Mononuclear cell (primary cell): ENCODE data around the gene ZNF735. TPM values are rescaled to one million over a fixed set of nuclear protein-coding genes. Genes with fewer than 3 reads are reported as not detected.
"Not testable (repeated sequence)": the region's sequence is repeated elsewhere in the genome, so short reads cannot be mapped to it uniquely, and the experiment has no call there.

ENCODE experiments used
- H3K27me3 ChIP-seq: 2 replicates; pipeline ENCODE4 v1.6.0; 2011; ENCODE audit warnings: low read length, control low read depth; ENCODE audit not compliant: insufficient read depth
- H3K4me1 ChIP-seq: 2 replicates; pipeline ENCODE4 v1.5.1; 2011; ENCODE audit warnings: mild to moderate bottlenecking, low read length, control low read depth; ENCODE audit not compliant: insufficient read depth
- H3K4me3 ChIP-seq: 2 replicates; pipeline ENCODE4 v1.5.1; 2011; ENCODE audit warnings: mild to moderate bottlenecking, low read length, moderate library complexity
- H3K9me3 ChIP-seq: 2 replicates; pipeline ENCODE4 v1.5.1; 2011; ENCODE audit warnings: low read depth, mild to moderate bottlenecking, control low read depth, low read length
- total RNA-seq: library from RNA; depleted of rRNA; stranded (reverse); fragments of >200 nt; gene quantifications from one replicate; pipeline ENCODE4 v1.2.3, GENCODE V29; 2012

Gene ZNF735
- total RNA-seq = not detected

DNA sequence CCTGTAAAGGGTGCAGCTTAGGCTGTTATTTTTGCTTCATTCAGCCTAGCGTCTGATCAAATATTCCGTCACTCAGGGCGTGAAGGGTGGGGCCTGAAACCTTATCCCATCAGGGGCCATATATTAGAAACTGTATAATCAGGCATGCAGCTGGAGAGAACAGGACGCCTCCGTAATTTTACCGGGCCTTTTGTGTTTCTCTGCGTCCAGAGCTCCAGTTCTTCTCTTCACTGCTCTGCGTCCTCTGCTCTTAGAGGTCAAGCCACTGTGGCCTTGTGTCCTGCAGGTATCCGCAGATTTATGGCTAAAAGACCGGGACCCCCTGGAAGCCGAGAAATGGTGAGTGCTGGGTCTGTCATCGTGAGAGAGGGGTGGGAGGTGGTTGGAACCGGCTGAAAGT is at the start of gene ZNF735:
Gene ZNF735, plus strand, starts transcription at position 301 of the 400 bp plus-strand sequence. Its CDS starts 0 bp downstream, at position 301.
- H3K4me1 ChIP-seq = no peaks in the 10 kb centered on the region
- H3K27me3 ChIP-seq = no peaks in the 10 kb centered on the region
- no peak within 1 kb of the TSS for H3K4me3 ChIP-seq
- no peaks in the 10 kb centered on the region for H3K9me3 ChIP-seq

DNA sequence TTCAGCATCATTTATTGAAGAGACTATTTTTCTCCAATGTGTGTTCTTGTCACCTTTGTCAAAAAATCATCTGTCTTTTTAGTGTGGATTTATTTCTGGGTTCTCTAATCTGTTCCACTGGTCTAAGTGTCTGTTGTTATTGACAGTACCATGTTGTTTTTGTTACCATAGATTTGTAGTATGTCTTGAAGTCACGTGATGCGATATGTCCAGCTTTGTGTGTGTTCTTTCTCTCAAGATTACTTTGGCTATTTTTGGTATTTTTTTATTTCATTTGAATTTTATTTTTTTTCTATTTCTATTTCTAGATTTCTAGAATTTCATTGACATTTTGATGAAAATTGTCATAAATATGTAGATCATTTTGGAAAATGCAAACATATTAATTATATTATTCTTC is 36.0 kb upstream of the ZNF735 start:
- H3K27me3 ChIP-seq, H3K4me1 ChIP-seq, H3K9me3 ChIP-seq, H3K4me3 ChIP-seq: not testable (repeated sequence)

DNA sequence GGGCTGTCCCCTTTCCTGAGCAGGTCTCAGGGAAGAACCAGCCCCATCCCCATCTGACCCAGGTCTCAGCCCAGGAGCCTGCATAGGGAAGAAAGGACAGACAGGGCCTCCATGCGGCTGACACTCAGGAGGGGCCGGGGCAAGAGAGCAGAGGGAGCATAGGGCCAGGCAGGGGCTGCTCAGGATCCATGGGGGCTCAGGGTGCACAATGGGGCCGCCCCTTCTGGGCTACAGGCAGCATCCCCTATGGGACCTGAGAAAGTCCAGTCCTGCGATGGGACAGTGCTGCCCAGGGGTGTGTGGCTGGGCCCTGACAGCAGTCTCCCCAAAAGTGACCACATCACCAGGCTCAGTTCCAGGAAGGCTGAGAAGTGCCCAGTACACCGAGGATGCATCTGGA is 32.7 kb upstream of the ZNF735 start:
- no peaks in the 10 kb centered on the region for H3K4me1 ChIP-seq

DNA sequence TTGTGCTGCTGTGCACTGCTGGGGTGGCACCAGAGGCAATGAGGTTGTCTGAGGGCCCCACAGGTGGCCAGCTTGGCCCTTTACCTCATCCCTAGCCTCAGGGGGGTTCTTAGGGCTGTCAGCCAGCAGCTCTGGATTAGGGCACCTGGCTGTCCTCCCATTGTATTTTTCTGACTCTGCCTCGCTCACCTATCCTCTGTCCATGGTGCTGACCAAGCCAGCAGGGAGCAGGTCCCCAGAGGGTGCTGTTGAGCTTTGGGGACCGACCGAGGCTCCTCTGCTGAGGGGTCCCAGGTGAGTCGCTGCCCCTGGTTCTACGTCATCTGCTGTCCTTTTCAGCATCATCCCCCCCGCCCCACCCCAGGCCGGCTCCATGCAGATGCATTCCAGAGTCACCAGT is 32.1 kb upstream of the ZNF735 start:
- Histone ChIP-seq H3K4me3 (no peak overlapping the region), H3K9me3 (no peaks in the 10 kb centered on the region), H3K4me1 (no peaks in the 10 kb centered on the region), H3K27me3 (no peaks in the 10 kb centered on the region)

More for the DNA sequence above, 32.7 kb upstream of the ZNF735 start:
- Histone ChIP-seq H3K4me3 (no peak overlapping the region), H3K9me3 (no peaks in the 10 kb centered on the region), H3K27me3 (no peaks in the 10 kb centered on the region)

DNA sequence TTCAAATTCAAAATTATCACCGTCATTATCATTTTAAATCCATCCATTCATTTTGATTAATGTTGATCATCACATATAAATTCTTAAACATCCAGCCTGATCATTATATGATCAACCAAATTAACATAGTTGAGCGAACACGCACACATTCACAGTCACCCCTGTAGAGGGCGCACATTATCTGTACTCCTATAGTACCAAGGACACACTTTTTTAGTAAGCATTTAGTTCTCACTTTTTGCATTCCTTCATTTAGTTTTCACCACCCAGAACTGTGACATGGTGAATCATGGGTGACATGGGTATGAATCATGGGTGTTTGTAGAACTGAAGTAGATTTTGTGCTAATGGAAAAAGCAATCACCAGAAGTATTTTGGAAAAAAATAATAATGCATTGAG is 26.0 kb upstream of the ZNF735 start:
- H3K27me3 ChIP-seq = no peaks in the 10 kb centered on the region

DNA sequence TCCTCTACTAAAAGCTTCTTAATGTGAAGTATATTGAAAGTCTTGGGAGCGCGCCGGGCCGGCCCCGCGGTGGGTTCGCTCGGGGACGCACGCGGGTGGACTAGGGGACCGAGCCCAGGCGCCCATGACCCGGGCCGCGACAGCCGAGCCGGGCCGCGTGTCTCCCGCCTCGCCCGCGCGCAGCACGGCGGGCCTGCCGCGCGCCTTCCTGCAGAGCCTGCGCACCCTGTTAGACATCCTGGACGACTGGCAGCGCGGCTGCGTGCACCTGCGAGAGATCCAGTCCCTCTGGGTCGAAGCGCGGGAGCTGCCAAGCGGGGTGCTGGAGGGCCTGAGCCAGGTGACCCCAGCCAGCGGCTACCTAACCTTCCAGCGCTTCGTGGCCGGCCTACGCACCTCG is 25.4 kb upstream of the ZNF735 start:
- H3K4me1 ChIP-seq = no peaks in the 10 kb centered on the region
- no peaks in the 10 kb centered on the region for H3K9me3 ChIP-seq
- H3K27me3 ChIP-seq = no peaks in the 10 kb centered on the region
- H3K4me3 ChIP-seq = no peak overlapping the region

More for the DNA sequence above, 26.0 kb upstream of the ZNF735 start:
- Histone ChIP-seq H3K9me3 (no peaks in the 10 kb centered on the region), H3K4me3 (no peak overlapping the region), H3K4me1 (no peaks in the 10 kb centered on the region)

DNA sequence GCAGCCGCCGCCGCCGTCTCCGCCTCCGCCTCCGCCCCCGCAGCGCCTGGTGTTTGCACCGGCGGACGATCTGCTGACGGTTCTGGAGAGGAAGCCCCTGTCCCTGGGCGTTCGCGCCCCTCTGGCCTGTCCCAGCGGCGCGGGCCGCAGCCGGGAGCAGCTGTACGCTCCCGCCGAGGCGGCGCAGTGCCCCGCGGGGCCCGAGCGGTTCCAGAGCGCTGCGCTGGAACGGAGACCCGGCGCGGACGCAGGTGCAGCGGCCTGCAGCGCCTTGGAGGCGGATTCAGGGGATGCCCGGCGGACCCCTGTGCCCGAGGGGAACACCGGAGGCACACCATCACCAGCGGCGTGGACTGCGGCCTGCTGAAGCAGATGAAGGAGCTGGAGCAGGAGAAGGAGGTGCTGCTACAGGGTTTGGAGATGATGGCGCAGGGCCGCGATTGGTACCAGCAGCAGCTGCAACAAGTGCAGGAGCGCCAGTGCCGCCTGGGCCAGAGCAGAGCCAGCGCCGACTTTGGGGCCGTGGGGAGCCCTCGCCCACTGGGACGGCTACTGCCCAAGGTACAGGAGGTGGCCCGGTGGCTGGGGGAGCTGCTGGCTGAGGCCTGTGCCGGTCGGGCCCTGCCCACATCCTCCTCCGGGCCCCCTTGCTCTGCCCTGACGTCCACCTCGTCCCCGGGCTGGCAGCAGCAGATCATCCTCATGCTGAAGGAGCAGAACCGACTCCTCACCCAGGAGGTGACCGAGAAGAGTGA is 24.8 kb upstream of the ZNF735 start:
- Histone ChIP-seq H3K4me1 (no peaks in the 10 kb centered on the region), H3K9me3 (no peaks in the 10 kb centered on the region), H3K27me3 (no peaks in the 10 kb centered on the region), H3K4me3 (no peak overlapping the region)

DNA sequence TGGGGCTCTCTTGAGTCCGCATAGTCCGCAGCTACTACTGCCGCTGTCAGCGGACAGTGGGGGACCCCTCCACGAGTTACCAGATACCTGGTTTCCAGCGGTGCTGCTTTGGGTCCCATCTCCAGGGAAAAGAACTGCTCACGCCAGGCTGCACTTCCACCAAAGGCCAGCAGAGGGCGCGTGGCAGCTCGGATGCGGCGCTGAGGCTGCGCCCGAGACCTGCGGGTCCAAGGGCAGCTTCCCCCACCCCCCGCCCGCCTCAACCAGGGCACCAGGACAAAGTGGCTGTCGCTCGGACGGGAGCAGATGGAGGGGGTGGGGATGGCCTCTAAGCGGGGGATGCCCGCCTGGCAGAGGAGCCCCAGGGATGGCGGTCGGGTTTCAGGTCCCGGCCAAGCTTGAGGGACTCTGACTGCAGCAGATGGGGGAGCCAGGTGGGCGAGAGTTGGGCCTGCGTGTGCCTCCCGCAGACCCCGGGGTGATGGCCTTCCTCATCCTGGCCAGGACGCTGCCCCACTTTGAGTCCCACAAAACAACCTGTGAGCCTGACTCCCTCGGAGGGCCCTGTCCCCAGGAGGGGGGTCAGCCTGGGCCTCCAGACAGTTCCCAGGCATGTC is 23.8 kb upstream of the ZNF735 start:
- H3K27me3 ChIP-seq = no peaks in the 10 kb centered on the region
- H3K4me1 ChIP-seq = no peaks in the 10 kb centered on the region
- no peaks in the 10 kb centered on the region for H3K9me3 ChIP-seq
- no peak overlapping the region for H3K4me3 ChIP-seq

DNA sequence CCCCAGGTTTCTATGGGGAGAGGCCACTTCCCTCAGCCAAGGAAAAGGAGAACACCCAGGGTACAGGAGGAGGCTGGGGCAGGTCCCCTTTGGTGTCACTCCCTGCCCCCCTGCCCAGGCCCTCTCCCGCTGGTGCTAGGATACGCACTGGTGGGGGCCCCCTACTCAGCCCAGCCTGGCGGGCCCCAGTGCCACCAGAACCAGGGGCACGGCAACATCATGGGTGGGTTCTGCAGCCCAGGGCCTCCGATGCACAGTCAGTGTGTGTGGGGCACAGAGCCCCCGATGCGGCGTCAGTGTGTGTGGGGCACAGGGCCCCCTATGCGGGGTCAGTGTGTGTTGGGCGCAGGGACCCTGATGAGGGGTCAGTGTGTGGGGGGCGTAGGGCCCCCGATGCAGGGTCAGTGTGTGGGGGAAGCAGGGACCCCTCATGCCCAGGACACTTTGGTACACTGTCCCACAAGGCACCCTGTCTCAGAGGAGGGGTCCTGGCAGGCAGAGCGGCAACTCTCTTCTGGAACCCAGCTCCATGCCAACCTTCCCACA is 23.1 kb upstream of the ZNF735 start:
- H3K4me3 ChIP-seq = no peak overlapping the region
- H3K4me1 ChIP-seq = no peaks in the 10 kb centered on the region
- no peaks in the 10 kb centered on the region for H3K9me3 ChIP-seq
- H3K27me3 ChIP-seq = no peaks in the 10 kb centered on the region

DNA sequence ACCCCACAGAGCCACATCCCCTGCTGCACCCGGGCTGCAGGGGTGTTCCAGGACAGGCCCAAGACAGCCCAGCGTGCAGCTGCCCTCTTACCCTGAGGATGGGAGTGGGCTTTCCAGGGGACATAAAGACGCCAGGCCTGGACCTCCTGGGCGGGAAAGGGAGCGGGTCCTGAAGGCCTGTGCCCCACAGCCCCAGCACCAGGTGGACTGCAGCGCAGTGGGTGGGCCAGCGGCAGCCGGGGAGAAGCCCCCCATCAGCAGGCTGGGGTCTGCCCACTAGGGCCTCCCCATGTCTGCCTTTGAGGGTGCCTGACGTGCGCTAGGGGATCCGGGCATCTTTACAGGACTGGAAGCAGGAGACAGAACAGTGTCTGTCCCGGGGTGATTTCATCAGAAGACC is 22.6 kb upstream of the ZNF735 start:
- Histone ChIP-seq H3K9me3 (no peaks in the 10 kb centered on the region), H3K27me3 (no peaks in the 10 kb centered on the region), H3K4me1 (no peaks in the 10 kb centered on the region), H3K4me3 (no peak overlapping the region)

DNA sequence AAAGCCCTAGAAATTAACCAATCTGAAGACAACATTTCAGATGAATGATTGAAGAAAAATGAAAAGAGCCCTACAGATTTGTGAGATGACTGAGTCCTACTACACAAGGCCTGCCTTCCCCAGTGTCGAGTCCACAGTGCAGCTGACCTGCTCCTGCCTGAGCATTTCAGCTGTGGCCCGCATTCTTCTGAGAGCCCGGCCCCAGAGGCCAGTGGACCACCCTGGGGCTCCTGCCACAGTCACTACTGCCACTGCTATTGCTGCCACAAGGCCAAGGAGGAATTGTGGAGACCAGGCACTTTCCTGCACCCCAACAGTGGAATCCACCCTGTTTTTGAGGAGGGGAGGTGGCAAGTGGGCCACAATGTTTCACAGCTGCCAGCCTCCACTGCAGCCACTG is 19.6 kb upstream of the ZNF735 start:
- H3K9me3 ChIP-seq = no peaks in the 10 kb centered on the region
- no peaks in the 10 kb centered on the region for H3K4me1 ChIP-seq
- no peak overlapping the region for H3K4me3 ChIP-seq
- H3K27me3 ChIP-seq = no peaks in the 10 kb centered on the region

DNA sequence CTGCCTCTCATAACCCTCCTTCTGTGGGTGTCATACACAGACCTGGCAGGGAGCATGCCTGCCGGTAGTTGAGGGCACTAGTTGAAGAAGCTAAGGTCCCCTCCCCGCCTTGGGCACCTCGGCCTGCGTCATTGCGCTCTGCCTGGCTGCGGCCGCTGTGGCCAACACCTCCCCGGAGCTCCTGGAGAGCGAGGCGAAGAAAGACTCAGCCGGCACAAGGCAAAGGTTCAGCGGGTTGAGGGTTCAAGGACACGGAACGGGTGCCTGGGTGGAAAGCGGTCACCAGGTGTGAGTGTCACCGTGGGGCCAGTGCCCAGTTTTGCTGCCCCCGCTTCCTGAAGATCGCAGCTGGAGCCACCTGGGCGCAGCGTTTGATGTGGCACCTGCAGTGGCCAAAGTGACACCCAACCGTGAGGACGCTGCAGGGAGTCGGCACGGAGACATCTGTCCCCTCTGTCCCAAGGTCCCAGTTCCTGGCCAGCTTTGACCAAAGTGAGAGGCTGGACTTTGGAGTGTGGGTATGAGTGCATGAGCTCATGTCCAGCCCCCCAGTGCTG is 14.8 kb upstream of the ZNF735 start:
- Histone ChIP-seq H3K4me3 (no peak overlapping the region), H3K9me3 (peaks cover 6% of the 10 kb centered on the region), H3K4me1 (no peaks in the 10 kb centered on the region), H3K27me3 (no peaks in the 10 kb centered on the region)

DNA sequence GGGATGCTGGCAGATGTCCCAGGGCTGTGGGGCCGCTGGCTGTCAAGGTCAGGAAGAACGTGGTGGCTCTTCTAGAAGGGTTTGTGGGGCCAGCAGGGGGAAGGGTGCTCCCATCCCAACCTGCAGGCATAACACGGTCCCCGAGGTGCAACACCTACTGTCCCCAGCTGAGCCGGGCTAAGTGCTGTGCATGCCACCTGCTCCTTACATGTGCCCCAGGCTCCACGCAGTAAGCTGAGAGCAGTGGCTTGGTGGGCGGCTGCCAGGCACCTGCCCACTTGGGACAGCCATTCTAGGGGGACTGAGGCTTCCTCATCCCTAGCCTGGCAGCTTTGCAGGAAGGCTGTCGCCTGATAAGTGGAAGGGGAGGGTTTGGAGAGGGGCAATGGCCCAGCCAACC is 14.2 kb upstream of the ZNF735 start:
- Histone ChIP-seq H3K9me3 (peaks cover 6% of the 10 kb centered on the region), H3K4me3 (no peak overlapping the region), H3K4me1 (no peaks in the 10 kb centered on the region), H3K27me3 (no peaks in the 10 kb centered on the region)

DNA sequence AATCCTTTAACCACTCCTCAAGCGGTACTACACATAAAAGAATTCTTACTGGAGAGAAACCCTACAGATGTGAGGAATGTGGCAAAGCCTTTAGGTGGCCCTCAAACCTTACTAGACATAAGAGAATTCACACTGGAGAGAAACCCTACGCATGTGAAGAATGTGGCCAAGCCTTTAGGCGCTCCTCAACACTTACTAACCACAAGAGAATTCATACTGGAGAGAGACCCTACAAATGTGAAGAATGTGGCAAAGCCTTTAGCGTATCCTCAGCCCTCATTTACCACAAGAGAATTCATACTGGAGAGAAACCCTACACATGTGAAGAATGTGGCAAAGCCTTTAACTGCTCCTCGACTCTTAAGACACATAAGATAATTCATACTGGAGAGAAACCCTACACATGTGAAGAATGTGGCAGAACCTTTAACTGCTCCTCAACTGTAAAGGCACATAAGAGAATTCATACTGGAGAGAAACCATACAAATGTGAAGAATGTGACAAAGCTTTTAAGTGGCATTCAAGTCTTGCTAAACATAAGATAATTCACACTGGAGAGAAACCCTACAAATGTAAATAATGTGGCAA is 12.8 kb downstream of the ZNF735 start:
- peaks cover 24% of the 10 kb centered on the region for H3K9me3 ChIP-seq
- not testable (repeated sequence) for H3K4me1 ChIP-seq, H3K4me3 ChIP-seq, H3K27me3 ChIP-seq

DNA sequence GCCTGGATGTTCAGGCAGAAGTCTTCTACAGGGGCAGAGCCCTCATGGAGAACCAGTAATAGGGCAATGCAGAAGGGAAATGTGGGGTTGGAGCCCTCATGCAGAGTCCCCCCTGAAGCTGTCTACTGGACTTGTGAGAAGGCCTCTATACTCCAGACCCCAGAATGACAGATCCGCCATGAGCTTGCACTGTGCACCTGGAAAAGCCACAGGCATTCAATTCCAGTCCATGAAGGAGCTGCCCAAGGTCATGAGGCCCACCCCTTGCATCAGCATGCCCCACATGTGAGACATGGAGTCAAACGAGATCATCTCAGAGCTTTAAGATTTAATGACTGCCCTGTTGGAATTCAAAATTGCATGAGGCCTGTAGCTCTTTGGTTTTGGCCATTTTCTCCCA is 16.4 kb downstream of the ZNF735 start:
- H3K4me3 ChIP-seq = no peak overlapping the region
- no peaks in the 10 kb centered on the region for H3K4me1 ChIP-seq
- H3K27me3 ChIP-seq = no peaks in the 10 kb centered on the region
- H3K9me3 ChIP-seq = peaks cover 24% of the 10 kb centered on the region
